ENCODE measurements around the gene PSMD5. TPM values are rescaled to one million over a fixed set of nuclear protein-coding genes. Genes with fewer than 3 reads are reported as not detected.

The PSMD5 gene
- total and polyA plus RNA-seq, 9 of the 15 experiments (the other 6 are each of a cell fraction or from before 2014, with no cell fraction given): 46.4 to 148 (median 76.3) TPM

GRCh38 chr9:120889606-120890271, 47.0 kb upstream of the PSMD5 start:
- in situ Hi-C loops (cut with MboI): no loop called here
- DNase-seq (ENCODE audit: extremely low read depth in 1 of 4, low spot score in 3 of 4): peak in 1 of 4 experiments; percentile 14
- intact Hi-C loops (cut with micrococcal nuclease): no loop called here
- BruUV-seq (replicated peaks): no TSS peak
- Histone ChIP-seq H3K27ac (ENCODE audit: extremely low read depth, low read depth, low read length) (no peak overlapping the region), H3K79me2 (ENCODE audit: control insufficient read depth, insufficient read depth, low read length) (no peaks in the 10 kb centered on the region), H3K4me2 (ENCODE audit: insufficient read depth, low read length) (no peak overlapping the region), H3K36me3 (ENCODE audit: control insufficient read depth, insufficient read depth, low read length) (no peaks in the 10 kb centered on the region), H3K9me1 (ENCODE audit: control insufficient read depth, insufficient read depth, low read length) (no peaks in the 10 kb centered on the region), H3K9ac (ENCODE audit: insufficient read depth in 1 of 2, low read depth in 2 of 2, low read length in 2 of 2) (no peak overlapping the region), H3K4me1 (replicated peaks in 1 of 2; ENCODE audit: control insufficient read depth in 2 of 2, insufficient read depth in 2 of 2, low read length in 2 of 2) (peaks cover 28 to 42% of the 10 kb centered on the region in 2 experiments), H3K4me3 (no peak overlapping the region), H4K20me1 (replicated peaks; ENCODE audit: control insufficient read depth, insufficient read depth, low read length) (no peaks in the 10 kb centered on the region), H3K27me3 (ENCODE audit: control insufficient read depth in 2 of 2, insufficient read depth in 2 of 2, low read length in 2 of 2) (no peaks in the 10 kb centered on the region), H2AFZ (ENCODE audit: low read depth, low read length) (no peak overlapping the region), H3K9me3 (replicated peaks; ENCODE audit: control insufficient read depth, insufficient read depth, low read depth, low read length) (no peaks in the 10 kb centered on the region)
- ChIA-PET CTCF (ENCODE audit: low intra/inter-chr PET ratio) (no interaction called here), POLR2A (interaction anchor here (0.7 to 22.9 kb wide), 7 partner anchors 12 to 46 kb away, joined by 3 to 464 read pairs (median 5); partner anchors contain the start of gene PHF19)
- no peak for FAIRE-seq
- ATAC-seq: no peak
- TF ChIP-seq ZNF512 (tag; IDR thresholded peaks at IDR 0.05): peak; percentile 98
- TF ChIP-seq ATF3 (IDR thresholded peaks at IDR 0.05): no peak
- TF ChIP-seq ATF3 (CRISPR knock-in tag; conservative IDR thresholded peaks at IDR 0.05): 0 out of 2 replicates have a peak, but pooled peaks have one; percentile 4
- no peak for TF ChIP-seq JUNB (CRISPR knock-in tag; conservative IDR thresholded peaks at IDR 0.05)
- TF ChIP-seq FOXJ2 (tag; IDR thresholded peaks at IDR 0.05): no peak
- TF ChIP-seq CEBPG (CRISPR knock-in tag; IDR thresholded peaks at IDR 0.05): no peak
- peak in 1 of 2 experiments; percentile 12; a peak in 1 of 4 replicates for TF ChIP-seq CEBPG (tag; conservative IDR thresholded peaks at IDR 0.05 in 1 of 2, IDR thresholded peaks at IDR 0.05 in 1 of 2)
- peak; percentile 95 for TF ChIP-seq RBM39 (optimal IDR thresholded peaks at IDR 0.05; ENCODE audit: low read depth, low read length)
- WGBS (ENCODE audit: insufficient coverage, low coverage, missing lambda C conversion rate): 81% methylated on average over 1 of the region's 1 CpG
